NT2/D1 (cell line): ENCODE results near the gene PLCB1.

Experiments used
- DNase-seq: peaks from one replicate; pipeline ENCODE4 v3.0.0-alpha.2; 2011; ENCODE audit warnings: low read depth, low spot score
- H3K27me3 ChIP-seq: 2 replicates; pipeline ENCODE4 v1.6.0; 2011; ENCODE audit warnings: mild to moderate bottlenecking; ENCODE audit not compliant: insufficient read length, insufficient read depth
- H3K36me3 ChIP-seq: 2 replicates; pipeline ENCODE4 v1.6.1; 2011; ENCODE audit warnings: mild to moderate bottlenecking, low read length, mixed read lengths; ENCODE audit not compliant: insufficient read depth, insufficient read length
- H3K4me1 ChIP-seq: 2 replicates; pipeline ENCODE4 v1.5.1; 2011; ENCODE audit not compliant: insufficient read depth, insufficient read length
- H3K4me3 ChIP-seq: 2 replicates; pipeline ENCODE4 v1.5.1; 2011; ENCODE audit warnings: low read depth; ENCODE audit not compliant: insufficient read length
- H3K9ac ChIP-seq: 2 replicates; pipeline ENCODE4 v1.6.0; 2011; ENCODE audit warnings: low read depth; ENCODE audit not compliant: insufficient read length
- H3K9me3 ChIP-seq: 2 replicates; pipeline ENCODE4 v1.5.1; 2011; ENCODE audit warnings: mild to moderate bottlenecking, low read length; ENCODE audit not compliant: insufficient read depth
- SUZ12 ChIP-seq: IDR thresholded peaks from 2 replicates; pipeline ENCODE4 v1.6.1; 2011; ENCODE audit not compliant: insufficient read length, insufficient read depth; ENCODE audit errors: extremely low read depth
- YY1 ChIP-seq: IDR thresholded peaks from 2 replicates; pipeline ENCODE4 v1.6.1; 2011; ENCODE audit not compliant: insufficient read length, insufficient read depth
- ZNF274 ChIP-seq: IDR thresholded peaks from 2 replicates; pipeline ENCODE4 v1.6.1; 2011; ENCODE audit warnings: mild to moderate bottlenecking, low read depth, low read length

Gene PLCB1

GRCh38 chr20:8515810-8516435 is 383.9 kb downstream of the PLCB1 start:
- H3K4me3 ChIP-seq: no peak overlapping the region
- H3K4me1 ChIP-seq: no peaks in the 10 kb centered on the region
- TF ChIP-seq SUZ12 (no peak), ZNF274 (no peak), YY1 (no peak)
- H3K27me3 ChIP-seq: no peaks in the 10 kb centered on the region
- H3K9ac ChIP-seq: no peak overlapping the region
- no peaks in the 10 kb centered on the region for H3K36me3 ChIP-seq
- no peaks in the 10 kb centered on the region for H3K9me3 ChIP-seq
- DNase-seq: no peak

- DNase-seq: no peak
- H3K9ac ChIP-seq: no peak overlapping the region
- TF ChIP-seq ZNF274 (no peak), SUZ12 (no peak), YY1 (no peak)
Measured at GRCh38 chr20:8518878-8519277, 386.8 kb downstream of the PLCB1 start.

GRCh38 chr20:8519887-8520286 is 387.8 kb downstream of the PLCB1 start:
- Histone ChIP-seq H3K9me3 (no peaks in the 10 kb centered on the region), H3K9ac (no peak overlapping the region), H3K27me3 (no peaks in the 10 kb centered on the region), H3K4me3 (no peak overlapping the region), H3K4me1 (no peaks in the 10 kb centered on the region), H3K36me3 (no peaks in the 10 kb centered on the region)
- no peak for DNase-seq
- TF ChIP-seq YY1 (no peak), ZNF274 (no peak), SUZ12 (no peak)

More at GRCh38 chr20:8518878-8519277, 386.8 kb downstream of the PLCB1 start:
- Histone ChIP-seq H3K36me3 (no peaks in the 10 kb centered on the region), H3K4me3 (no peak overlapping the region), H3K9me3 (no peaks in the 10 kb centered on the region), H3K27me3 (no peaks in the 10 kb centered on the region), H3K4me1 (no peaks in the 10 kb centered on the region)

GRCh38 chr20:8522168-8522567 is 390.1 kb downstream of the PLCB1 start:
- H3K4me3 ChIP-seq: no peak overlapping the region
- no peak for TF ChIP-seq SUZ12
- TF ChIP-seq YY1: no peak
- no peak for TF ChIP-seq ZNF274
- H3K9ac ChIP-seq: no peak overlapping the region
- no peaks in the 10 kb centered on the region for H3K36me3 ChIP-seq
- DNase-seq: no peak
- no peaks in the 10 kb centered on the region for H3K27me3 ChIP-seq
- H3K9me3 ChIP-seq: no peaks in the 10 kb centered on the region
- no peaks in the 10 kb centered on the region for H3K4me1 ChIP-seq

GRCh38 chr20:8523684-8524083 is 391.6 kb downstream of the PLCB1 start:
- Histone ChIP-seq H3K4me3 (no peak overlapping the region), H3K9ac (no peak overlapping the region), H3K4me1 (no peaks in the 10 kb centered on the region), H3K9me3 (no peaks in the 10 kb centered on the region), H3K27me3 (no peaks in the 10 kb centered on the region), H3K36me3 (no peaks in the 10 kb centered on the region)
- no peak for TF ChIP-seq SUZ12
- TF ChIP-seq YY1: no peak
- no peak for TF ChIP-seq ZNF274
- no peak for DNase-seq

- DNase-seq: no peak
Measured at GRCh38 chr20:8524101-8525016, 392.3 kb downstream of the PLCB1 start.

GRCh38 chr20:8525017-8525343 is 392.9 kb downstream of the PLCB1 start:
- DNase-seq: no peak
- no peaks in the 10 kb centered on the region for H3K4me1 ChIP-seq
- TF ChIP-seq YY1 (no peak), SUZ12 (no peak), ZNF274 (no peak)

More at GRCh38 chr20:8524101-8525016, 392.3 kb downstream of the PLCB1 start:
- TF ChIP-seq SUZ12 (no peak), ZNF274 (no peak), YY1 (no peak)
- no peak overlapping the region for H3K4me3 ChIP-seq
- H3K36me3 ChIP-seq: no peaks in the 10 kb centered on the region
- no peak overlapping the region for H3K9ac ChIP-seq
- H3K9me3 ChIP-seq: no peaks in the 10 kb centered on the region
- H3K4me1 ChIP-seq: no peaks in the 10 kb centered on the region
- H3K27me3 ChIP-seq: no peaks in the 10 kb centered on the region

More at GRCh38 chr20:8525017-8525343, 392.9 kb downstream of the PLCB1 start:
- no peaks in the 10 kb centered on the region for H3K9me3 ChIP-seq
- no peak overlapping the region for H3K4me3 ChIP-seq
- no peaks in the 10 kb centered on the region for H3K27me3 ChIP-seq
- no peaks in the 10 kb centered on the region for H3K36me3 ChIP-seq
- H3K9ac ChIP-seq: no peak overlapping the region
